Retinal pigment epithelial cell (primary cell): ENCODE measurements around the gene PIP5KL1.

Source experiments
- DNase-seq: peaks from one replicate; pipeline ENCODE4 v3.0.0-alpha.2; 2010; ENCODE audit warnings: low read depth
- H3K4me3 ChIP-seq: 2 replicates; pipeline ENCODE4 v1.5.1; 2011; ENCODE audit warnings: mild to moderate bottlenecking, low read length, control low read depth, moderate library complexity
- TF ChIP-seq, protein P1 (sequence below): conservative IDR thresholded peaks from 2 replicates; pipeline ENCODE4 v1.5.1; 2011; ENCODE audit warnings: low read depth, low read length, control low read depth, inconsistent platforms

The PIP5KL1 gene

DNA sequence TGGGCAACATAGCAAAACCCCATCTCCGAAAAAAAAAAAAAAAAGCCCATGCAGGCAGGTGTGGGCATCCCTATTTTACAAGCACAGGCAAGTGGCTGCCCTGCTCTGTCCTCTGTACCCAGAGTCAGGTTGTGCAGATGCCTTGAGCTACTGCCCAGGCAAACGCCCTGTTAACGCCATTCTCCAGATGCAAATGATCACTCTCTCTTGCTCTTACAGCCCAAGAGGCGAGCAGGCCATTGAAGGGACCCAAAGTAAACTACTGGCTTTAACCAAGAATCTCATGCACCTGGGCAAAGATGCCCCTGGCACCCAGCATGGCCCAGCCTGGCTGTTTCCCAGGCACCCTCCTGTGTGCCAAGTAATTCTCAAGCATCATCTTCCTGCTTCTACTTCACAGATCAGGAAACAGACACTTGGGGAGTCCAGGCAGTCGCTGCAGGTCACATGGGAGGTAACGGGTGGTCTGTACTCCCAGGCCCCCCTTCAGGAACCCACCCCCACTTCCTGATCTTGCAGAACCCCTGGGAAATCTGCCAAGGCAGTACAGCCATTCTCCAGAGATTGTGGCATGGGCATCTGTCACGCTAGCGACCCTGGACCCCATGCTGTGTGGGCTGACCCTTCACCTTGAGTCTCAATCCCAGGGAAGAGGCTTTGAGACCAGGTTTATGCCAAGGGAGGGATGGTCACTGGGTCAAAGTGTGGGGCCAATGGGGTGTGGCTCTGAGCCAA lies 36.0 kb upstream of the PIP5KL1 start:
- TF ChIP-seq, protein P1, sequence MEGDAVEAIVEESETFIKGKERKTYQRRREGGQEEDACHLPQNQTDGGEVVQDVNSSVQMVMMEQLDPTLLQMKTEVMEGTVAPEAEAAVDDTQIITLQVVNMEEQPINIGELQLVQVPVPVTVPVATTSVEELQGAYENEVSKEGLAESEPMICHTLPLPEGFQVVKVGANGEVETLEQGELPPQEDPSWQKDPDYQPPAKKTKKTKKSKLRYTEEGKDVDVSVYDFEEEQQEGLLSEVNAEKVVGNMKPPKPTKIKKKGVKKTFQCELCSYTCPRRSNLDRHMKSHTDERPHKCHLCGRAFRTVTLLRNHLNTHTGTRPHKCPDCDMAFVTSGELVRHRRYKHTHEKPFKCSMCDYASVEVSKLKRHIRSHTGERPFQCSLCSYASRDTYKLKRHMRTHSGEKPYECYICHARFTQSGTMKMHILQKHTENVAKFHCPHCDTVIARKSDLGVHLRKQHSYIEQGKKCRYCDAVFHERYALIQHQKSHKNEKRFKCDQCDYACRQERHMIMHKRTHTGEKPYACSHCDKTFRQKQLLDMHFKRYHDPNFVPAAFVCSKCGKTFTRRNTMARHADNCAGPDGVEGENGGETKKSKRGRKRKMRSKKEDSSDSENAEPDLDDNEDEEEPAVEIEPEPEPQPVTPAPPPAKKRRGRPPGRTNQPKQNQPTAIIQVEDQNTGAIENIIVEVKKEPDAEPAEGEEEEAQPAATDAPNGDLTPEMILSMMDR = no peak
- no peak for DNase-seq
- no peak overlapping the region for H3K4me3 ChIP-seq

DNA sequence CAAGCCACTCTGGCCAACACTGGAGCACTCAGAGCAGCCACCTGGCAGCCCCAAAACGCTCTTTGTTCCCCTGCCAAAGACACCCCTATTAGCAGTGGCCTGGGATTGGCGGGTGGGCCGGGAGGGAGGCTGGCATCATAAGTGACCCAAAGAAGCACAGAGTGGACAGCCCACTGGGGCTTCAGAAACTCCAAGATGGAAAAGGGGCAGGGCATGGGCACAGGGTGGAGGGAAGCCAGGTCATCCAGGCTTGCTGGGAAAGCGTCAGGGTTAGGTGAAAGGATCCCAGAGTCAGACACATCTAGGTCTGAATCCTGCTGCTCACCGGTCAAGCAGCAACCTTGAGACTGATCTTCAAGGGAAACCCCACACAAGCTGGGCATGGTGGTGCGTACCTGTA lies 35.4 kb upstream of the PIP5KL1 start:
- TF ChIP-seq, protein P1 = no peak
- H3K4me3 ChIP-seq = no peak overlapping the region

DNA sequence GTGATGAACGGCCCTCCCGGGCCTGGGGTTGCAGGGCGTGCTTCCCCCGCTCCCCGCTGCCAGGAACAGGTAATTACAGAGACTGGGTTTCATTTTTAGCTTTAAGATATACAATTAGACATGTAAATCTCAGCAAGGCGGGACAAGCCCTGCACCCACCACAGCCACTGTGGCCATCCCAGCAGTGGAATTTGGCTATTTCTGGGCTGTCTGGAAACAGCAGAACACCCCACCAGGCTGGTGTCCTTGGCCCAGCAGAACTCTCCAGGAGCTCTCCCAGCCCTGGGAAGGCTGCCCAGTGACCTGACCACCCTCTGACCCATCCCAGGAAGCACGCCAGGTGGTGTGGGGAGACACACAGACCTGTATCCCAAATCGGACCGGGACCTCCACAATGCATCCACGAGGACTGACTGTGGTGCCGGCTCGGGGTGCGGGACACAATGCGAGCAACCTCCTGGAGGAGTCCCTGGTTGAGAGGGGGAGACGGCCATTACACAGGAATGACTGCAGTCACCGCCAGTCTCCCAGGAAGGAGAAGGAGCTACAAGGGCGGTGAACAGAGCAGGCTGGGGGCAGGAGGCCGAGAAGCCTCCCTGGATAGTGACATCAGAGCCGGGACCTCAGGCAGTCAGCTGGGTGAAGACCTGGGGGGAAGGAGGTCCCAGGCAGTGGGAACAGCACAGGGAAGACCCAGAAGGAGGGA lies 32.9 kb upstream of the PIP5KL1 start:
- DNase-seq = no peak
- TF ChIP-seq, protein P1 = no peak
- no peak overlapping the region for H3K4me3 ChIP-seq

More for the DNA sequence above, 35.4 kb upstream of the PIP5KL1 start:
- no peak for DNase-seq

DNA sequence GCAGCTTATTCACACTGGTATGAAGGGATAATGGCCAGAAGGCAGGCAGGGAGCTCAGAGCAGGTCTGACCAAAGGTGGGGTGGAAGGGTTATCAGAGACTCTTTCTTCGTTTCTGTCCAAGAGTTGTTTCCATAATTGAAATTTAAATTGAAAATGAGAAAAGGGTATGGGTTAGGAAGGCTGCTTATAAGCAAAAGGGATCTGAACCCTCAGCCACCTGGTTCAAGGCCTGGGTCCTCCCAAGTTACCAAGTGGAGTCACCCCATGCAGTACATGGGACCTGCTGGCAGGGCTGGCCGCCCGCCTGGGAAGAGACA lies 32.4 kb upstream of the PIP5KL1 start:
- no peak overlapping the region for H3K4me3 ChIP-seq
- DNase-seq = no peak
- TF ChIP-seq, protein P1 = no peak

DNA sequence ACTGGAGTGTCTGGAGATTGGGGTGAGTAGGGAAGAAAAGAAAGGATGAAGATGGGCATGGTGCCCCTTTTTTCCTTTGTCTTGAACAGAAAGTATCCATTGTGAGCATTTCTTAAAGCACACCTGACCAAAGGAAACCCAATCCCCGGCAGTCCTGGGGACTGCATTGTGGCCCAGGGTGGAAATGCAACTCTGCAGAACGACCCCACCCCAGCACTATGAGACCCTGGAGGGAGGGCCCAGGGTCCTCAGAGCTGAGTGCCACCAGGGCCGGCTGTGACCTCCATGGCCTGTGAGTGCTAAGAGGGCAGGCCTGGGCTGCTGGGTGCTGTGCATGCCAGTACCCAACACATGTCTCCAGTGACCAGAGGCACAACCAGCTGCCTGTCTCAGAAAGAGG lies 31.7 kb upstream of the PIP5KL1 start:
- DNase-seq = no peak
- TF ChIP-seq, protein P1 = no peak
- H3K4me3 ChIP-seq = no peak overlapping the region

DNA sequence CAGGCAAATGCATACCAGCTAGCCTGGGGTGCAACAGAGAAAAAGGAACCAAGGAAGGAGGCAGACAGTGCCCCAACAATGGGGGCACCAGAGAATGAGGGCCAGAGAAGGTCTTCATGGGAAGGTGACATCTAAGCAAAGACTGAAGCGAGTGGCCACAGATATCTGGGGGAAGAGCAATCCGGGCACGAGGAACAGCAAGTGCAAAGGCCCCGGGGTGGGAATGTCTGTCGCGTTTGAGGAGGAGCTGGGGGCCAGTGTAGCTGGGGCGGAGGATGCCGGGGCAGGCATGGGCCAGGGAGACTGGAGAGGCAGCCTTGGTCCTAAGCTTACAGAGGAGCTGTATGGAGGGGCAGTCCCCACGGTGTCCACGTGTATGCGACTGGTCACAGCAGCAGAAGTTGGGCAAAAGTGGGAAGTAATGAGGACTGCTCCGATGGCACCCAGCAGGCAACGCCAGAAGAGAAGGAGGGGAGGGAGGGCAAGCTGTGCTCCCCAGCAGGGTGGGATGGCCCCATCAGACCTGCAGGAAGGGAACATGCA lies 31.1 kb upstream of the PIP5KL1 start:
- TF ChIP-seq, protein P1 = no peak
- no peak for DNase-seq
- H3K4me3 ChIP-seq = no peak overlapping the region

DNA sequence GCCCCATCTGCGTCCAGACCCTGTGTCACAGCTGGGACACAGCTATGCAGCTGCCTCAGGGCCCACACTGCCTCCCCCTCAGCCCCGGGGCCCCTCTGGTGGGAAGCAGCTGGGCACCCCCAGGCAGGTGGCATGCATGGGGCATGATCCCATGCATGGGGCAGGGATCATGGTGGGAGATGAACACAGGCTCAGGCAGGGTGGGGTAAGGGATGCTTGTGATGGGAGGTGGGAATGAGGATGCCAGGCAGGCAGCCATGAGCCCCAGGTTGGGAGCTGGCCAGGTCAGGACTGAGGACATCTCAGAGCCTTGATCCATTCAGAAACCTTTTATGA lies 30.5 kb upstream of the PIP5KL1 start:
- TF ChIP-seq, protein P1 = no peak
- no peak for DNase-seq
- no peak overlapping the region for H3K4me3 ChIP-seq
